ENCODE results near the gene CENPB. TPM values are rescaled to one million over a fixed set of nuclear protein-coding genes. Genes with fewer than 3 reads are reported as not detected.

CENPB gene
- total and polyA plus RNA-seq, 2 donors = 36.2 to 36.8 TPM

DNA sequence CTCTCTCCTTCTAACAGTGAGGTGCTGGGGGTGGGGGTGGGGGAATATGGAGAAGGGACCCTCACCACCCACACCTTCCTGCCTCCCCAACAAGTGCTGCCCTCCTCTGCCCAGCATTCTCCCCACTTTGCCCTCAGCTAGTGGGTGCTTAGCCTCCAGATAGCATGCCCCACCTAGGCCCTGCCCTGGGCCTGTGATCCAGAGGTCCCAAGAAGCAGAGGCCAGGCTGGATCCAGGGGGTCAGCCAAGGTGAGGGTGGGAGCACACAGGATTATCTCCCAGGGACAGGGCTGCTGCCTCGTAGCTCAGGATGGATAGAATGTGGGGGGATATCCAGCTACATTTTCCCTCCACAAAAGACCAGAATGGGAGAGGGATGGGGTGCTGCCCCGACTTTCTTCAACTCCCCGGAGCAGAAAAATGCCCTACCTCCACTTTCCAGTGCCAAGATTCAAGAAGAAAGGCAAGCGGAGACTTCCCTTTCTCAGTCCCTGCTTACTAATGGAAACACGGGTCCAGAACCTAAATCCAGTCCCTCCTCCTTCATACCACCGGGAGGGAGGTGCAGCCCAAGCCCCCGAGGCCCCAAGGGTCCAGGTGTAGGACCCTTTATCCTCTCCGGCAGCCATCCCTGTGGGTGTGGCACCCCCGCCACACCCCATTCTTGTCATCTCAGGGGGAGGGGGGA lies 20.0 kb downstream of the CENPB start:
- Histone ChIP-seq H3K27me3 (ENCODE audit: control insufficient read depth in 2 of 2, insufficient read depth in 1 of 2, low read length in 1 of 2) (peaks cover 0 to 8% of the 10 kb centered on the region in 2 donors), H3K27ac (ENCODE audit: low read depth in 1 of 2, low read length in 1 of 2) (no peak overlapping the region), H3K4me1 (ENCODE audit: control insufficient read depth in 2 of 2, insufficient read depth in 2 of 2, low read length in 2 of 2) (peaks cover 14 to 28% of the 10 kb centered on the region in 2 donors)

DNA sequence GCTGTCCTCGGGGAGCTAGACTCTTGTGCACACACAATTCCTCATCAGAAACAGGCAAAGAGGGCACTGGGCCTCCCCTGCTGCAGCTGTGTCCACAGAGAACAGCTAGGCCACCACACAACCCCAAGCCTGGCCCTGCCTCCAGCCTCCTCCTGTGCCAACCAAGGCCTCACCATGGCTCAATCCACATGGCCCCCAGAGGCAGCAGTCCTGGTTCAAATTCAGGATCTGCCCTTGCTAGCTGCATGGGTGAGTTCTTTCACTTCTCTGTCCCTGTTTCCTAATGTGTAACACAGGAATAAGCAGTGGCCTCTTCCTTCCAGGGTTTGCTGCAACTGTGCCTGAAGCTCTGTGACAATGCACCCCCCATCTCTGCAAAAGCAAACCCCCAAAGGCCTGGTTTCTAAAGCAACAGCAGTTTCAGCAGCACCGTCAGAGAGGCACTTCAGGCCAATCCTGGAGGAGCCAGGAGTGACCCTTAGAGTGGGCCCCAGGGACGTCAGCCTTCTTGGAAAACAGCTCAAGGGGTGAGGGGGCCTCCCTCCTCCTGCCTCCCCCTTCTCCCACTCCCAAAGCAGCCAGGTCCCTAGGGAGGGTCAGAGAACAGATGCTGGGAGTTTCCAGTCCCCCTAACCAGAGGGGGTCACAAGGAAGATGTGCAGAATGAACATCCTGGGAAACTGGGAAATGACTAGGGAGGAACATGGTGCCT lies 21.2 kb downstream of the CENPB start:
- WGBS = 96% methylated on average over 3 of the region's 3 CpGs

More for the DNA sequence above, 20.0 kb downstream of the CENPB start:
- peak overlapping the region in 1 of 2 donors; percentile 55 for H3K4me3 ChIP-seq (ENCODE audit: low read length in 2 of 2)
- no peaks in the 10 kb centered on the region for H3K9me3 ChIP-seq (ENCODE audit: control insufficient read depth in 2 of 2, insufficient read depth in 1 of 2, low read length in 1 of 2)
- no peak for DNase-seq (ENCODE audit: low read depth in 6 of 9, low spot score in 9 of 9)
- 56% methylated on average over 9 of the region's 9 CpGs for WGBS
- no peaks in the 10 kb centered on the region for H3K36me3 ChIP-seq (ENCODE audit: control insufficient read depth in 2 of 2, insufficient read depth in 2 of 2, low read length in 1 of 2)

DNA sequence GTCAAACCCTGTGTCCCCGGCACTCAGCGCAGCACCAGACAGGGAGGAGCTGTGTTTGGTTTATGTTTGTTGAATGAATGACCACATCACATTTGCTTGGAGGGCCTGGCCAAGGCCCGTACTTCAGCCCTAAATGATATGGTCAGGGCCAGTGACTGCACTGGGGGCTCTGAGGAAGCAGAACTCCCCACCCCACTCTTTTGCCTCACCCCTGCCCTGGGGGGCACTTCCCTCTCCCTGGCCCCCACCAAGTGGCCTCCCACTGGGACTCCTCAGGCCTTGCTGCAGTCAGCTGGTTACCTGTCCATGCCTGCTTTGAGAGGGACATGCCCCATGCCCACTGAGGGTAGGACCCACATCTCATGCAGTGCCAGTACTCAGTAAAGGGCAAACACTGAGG lies 21.9 kb downstream of the CENPB start:
- peaks cover 14 to 28% of the 10 kb centered on the region in 2 donors for H3K4me1 ChIP-seq (ENCODE audit: control insufficient read depth in 2 of 2, insufficient read depth in 2 of 2, low read length in 2 of 2)
- WGBS = 97% methylated on average over 3 of the region's 3 CpGs

More for the DNA sequence above, 21.2 kb downstream of the CENPB start:
- H3K4me3 ChIP-seq (ENCODE audit: low read length in 2 of 2) = no peak overlapping the region
- peaks cover 0 to 8% of the 10 kb centered on the region in 2 donors for H3K27me3 ChIP-seq (ENCODE audit: control insufficient read depth in 2 of 2, insufficient read depth in 1 of 2, low read length in 1 of 2)
- no peak overlapping the region for H3K27ac ChIP-seq (ENCODE audit: low read depth in 1 of 2, low read length in 1 of 2)
- no peaks in the 10 kb centered on the region for H3K9me3 ChIP-seq (ENCODE audit: control insufficient read depth in 2 of 2, insufficient read depth in 1 of 2, low read length in 1 of 2)
- peaks cover 14 to 28% of the 10 kb centered on the region in 2 donors for H3K4me1 ChIP-seq (ENCODE audit: control insufficient read depth in 2 of 2, insufficient read depth in 2 of 2, low read length in 2 of 2)
- H3K36me3 ChIP-seq (ENCODE audit: control insufficient read depth in 2 of 2, insufficient read depth in 2 of 2, low read length in 1 of 2) = no peaks in the 10 kb centered on the region
- DNase-seq (ENCODE audit: low read depth in 6 of 9, low spot score in 9 of 9) = no peak

DNA sequence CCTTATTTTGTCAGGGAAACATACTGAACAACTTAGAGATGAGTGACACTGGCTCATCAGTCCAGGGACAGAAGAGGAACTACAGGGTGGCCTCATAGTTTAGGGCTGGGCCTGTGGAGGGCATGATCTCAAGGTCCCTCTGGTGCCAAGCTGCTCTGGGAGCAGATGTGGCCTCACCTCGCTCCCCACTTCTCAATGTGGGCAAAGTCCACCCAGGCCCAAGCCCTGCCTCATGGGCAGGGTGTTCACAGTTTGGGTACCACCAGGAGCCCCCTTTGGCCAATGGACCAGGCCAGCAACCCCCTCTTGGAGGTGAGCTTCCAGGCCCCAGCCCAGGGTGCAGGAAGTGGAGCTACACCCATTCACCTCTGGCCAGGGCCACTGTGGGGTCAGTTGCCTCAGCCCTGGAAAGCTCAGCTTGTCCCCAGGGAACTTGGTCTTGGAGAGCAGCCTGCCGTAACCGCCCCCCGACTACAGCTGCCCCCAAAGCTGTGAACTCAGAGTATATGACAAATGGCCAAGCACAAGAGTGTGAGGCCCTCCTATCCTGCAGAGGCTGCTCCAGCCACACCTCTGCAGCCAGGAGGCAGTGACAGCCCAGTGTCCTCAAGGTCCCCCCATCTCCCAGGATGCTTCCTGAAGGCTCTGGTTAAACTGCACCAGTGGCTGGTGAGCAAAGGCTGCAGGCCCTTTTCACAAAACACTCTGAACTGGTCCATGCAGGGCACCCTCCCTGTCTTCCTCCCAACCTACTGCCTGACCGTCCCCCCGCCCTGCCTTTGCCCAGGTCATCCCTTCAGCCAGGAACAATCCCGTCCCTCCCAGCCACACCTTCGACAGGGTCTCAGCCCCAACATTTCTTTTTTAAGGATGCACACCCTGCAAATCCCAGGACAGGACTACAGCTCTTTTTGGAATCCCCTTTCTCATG lies 22.6 kb downstream of the CENPB start:
- no peaks in the 10 kb centered on the region for H3K36me3 ChIP-seq (ENCODE audit: control insufficient read depth in 2 of 2, insufficient read depth in 2 of 2, low read length in 1 of 2)
- WGBS = 96% methylated on average over 8 of the region's 8 CpGs
- H3K27ac ChIP-seq (ENCODE audit: low read depth in 1 of 2, low read length in 1 of 2) = no peak overlapping the region
- no peak overlapping the region for H3K4me3 ChIP-seq (ENCODE audit: low read length in 2 of 2)
- H3K9me3 ChIP-seq (ENCODE audit: control insufficient read depth in 2 of 2, insufficient read depth in 1 of 2, low read length in 1 of 2) = no peaks in the 10 kb centered on the region
- no peak for DNase-seq (ENCODE audit: low read depth in 6 of 9, low spot score in 9 of 9)
- H3K4me1 ChIP-seq (ENCODE audit: control insufficient read depth in 2 of 2, insufficient read depth in 2 of 2, low read length in 2 of 2) = peaks cover 12 to 24% of the 10 kb centered on the region in 2 donors
- peaks cover 0 to 8% of the 10 kb centered on the region in 2 donors for H3K27me3 ChIP-seq (ENCODE audit: control insufficient read depth in 2 of 2, insufficient read depth in 1 of 2, low read length in 1 of 2)

More for the DNA sequence above, 21.9 kb downstream of the CENPB start:
- Histone ChIP-seq H3K4me3 (ENCODE audit: low read length in 2 of 2) (no peak overlapping the region), H3K36me3 (ENCODE audit: control insufficient read depth in 2 of 2, insufficient read depth in 2 of 2, low read length in 1 of 2) (no peaks in the 10 kb centered on the region), H3K9me3 (ENCODE audit: control insufficient read depth in 2 of 2, insufficient read depth in 1 of 2, low read length in 1 of 2) (no peaks in the 10 kb centered on the region), H3K27me3 (ENCODE audit: control insufficient read depth in 2 of 2, insufficient read depth in 1 of 2, low read length in 1 of 2) (peaks cover 0 to 8% of the 10 kb centered on the region in 2 donors), H3K27ac (ENCODE audit: low read depth in 1 of 2, low read length in 1 of 2) (no peak overlapping the region)
- DNase-seq (ENCODE audit: low read depth in 6 of 9, low spot score in 9 of 9) = no peak

DNA sequence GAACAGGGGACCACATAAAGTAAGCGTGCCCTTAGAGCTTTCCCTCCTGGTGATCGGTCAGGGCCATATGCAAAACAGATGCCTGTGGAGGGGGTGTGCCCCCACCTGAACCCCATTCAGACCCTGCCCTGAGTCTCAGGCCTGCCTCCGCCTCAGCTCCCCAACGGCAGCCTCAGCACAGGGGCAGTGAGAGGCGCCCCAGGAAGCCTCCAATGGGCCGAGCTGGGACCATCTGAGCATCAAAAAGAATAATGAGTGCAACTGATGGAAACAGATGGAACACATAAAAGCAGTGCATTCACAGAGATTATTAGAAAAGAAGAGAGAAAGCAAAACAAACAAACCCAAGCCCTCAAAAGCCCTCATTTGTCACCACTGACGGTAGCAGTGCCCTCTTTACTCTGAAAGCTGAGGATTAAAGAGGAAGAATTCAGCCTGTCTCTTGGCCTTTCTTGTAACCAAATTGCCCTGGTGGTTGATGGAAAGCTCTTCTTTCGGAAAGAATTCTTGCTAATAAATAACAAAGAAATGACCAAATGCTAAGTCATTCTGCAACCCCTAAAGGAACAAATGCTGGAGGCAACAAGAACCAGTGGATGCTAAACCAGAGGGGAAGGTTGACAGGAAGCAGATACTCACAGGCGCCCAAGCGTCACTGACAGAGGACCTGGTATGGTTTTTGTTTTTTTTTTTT lies 25.7 kb downstream of the CENPB start:
- DNase-seq (ENCODE audit: low read depth in 6 of 9, low spot score in 9 of 9) = no peak
- Histone ChIP-seq H3K27ac (ENCODE audit: low read depth in 1 of 2, low read length in 1 of 2) (no peak overlapping the region), H3K27me3 (ENCODE audit: control insufficient read depth in 2 of 2, insufficient read depth in 1 of 2, low read length in 1 of 2) (no peaks in the 10 kb centered on the region), H3K9me3 (ENCODE audit: control insufficient read depth in 2 of 2, insufficient read depth in 1 of 2, low read length in 1 of 2) (no peaks in the 10 kb centered on the region), H3K4me3 (ENCODE audit: low read length in 2 of 2) (no peak overlapping the region), H3K36me3 (ENCODE audit: control insufficient read depth in 2 of 2, insufficient read depth in 2 of 2, low read length in 1 of 2) (no peaks in the 10 kb centered on the region), H3K4me1 (ENCODE audit: control insufficient read depth in 2 of 2, insufficient read depth in 2 of 2, low read length in 2 of 2) (no peaks in the 10 kb centered on the region)
- WGBS = 87% methylated on average over 10 of the region's 10 CpGs

DNA sequence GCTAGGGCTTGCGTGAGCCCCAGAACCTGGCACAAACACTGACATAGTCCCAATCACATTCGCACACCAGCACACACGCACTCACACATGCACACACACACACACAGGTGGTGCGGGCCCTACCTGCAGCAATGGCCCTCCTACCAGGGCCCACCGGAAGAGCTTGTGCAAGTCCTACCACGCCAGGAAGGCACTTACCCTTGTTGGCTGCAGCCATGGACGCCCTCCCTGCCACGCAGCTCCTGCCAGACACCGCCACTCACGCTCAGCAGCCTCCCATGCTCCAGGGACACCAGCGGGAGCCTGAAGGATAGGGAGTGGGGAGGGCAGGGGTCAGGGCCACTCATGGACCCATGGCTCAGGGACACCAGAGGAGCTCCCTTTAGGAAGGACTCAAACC lies 26.7 kb downstream of the CENPB start:
- Histone ChIP-seq H3K4me3 (ENCODE audit: low read length in 2 of 2) (no peak overlapping the region), H3K9me3 (ENCODE audit: control insufficient read depth in 2 of 2, insufficient read depth in 1 of 2, low read length in 1 of 2) (no peaks in the 10 kb centered on the region), H3K4me1 (ENCODE audit: control insufficient read depth in 2 of 2, insufficient read depth in 2 of 2, low read length in 2 of 2) (no peaks in the 10 kb centered on the region), H3K36me3 (ENCODE audit: control insufficient read depth in 2 of 2, insufficient read depth in 2 of 2, low read length in 1 of 2) (no peaks in the 10 kb centered on the region), H3K27ac (ENCODE audit: low read depth in 1 of 2, low read length in 1 of 2) (no peak overlapping the region), H3K27me3 (ENCODE audit: control insufficient read depth in 2 of 2, insufficient read depth in 1 of 2, low read length in 1 of 2) (no peaks in the 10 kb centered on the region)
- 96% methylated on average over 11 of the region's 11 CpGs for WGBS
- no peak for DNase-seq (ENCODE audit: low read depth in 6 of 9, low spot score in 9 of 9)

DNA sequence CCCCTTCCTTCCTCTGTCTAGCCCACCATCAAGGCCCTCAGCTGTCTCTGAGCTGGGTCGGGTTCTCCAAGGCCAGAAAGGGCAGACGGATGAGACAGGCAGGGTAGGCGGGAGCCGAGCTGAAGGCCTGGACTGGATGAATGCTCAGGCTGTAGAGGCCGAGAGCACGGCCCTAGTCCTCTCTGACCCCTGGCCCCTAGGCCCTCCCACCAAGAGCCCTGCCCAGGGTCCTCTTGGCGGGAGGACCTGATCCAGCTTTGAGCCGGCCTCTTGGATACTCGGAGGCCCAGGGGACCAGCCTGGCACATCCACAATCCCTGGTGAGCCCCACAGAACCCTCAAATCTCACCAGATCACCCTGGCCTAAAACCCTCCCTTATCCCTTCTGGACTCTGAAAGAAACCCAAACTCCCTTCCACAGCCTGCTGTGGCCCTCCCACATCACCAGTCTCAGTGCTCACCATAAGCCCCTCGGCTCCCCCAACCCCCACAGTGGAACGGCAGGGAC lies 27.2 kb downstream of the CENPB start:
- Histone ChIP-seq H3K27me3 (ENCODE audit: control insufficient read depth in 2 of 2, insufficient read depth in 1 of 2, low read length in 1 of 2) (no peaks in the 10 kb centered on the region), H3K27ac (ENCODE audit: low read depth in 1 of 2, low read length in 1 of 2) (no peak overlapping the region), H3K9me3 (ENCODE audit: control insufficient read depth in 2 of 2, insufficient read depth in 1 of 2, low read length in 1 of 2) (no peaks in the 10 kb centered on the region), H3K4me1 (ENCODE audit: control insufficient read depth in 2 of 2, insufficient read depth in 2 of 2, low read length in 2 of 2) (no peaks in the 10 kb centered on the region), H3K4me3 (ENCODE audit: low read length in 2 of 2) (no peak overlapping the region), H3K36me3 (ENCODE audit: control insufficient read depth in 2 of 2, insufficient read depth in 2 of 2, low read length in 1 of 2) (no peaks in the 10 kb centered on the region)
- WGBS = 93% methylated on average over 11 of the region's 11 CpGs
- DNase-seq (ENCODE audit: low read depth in 6 of 9, low spot score in 9 of 9) = no peak

DNA sequence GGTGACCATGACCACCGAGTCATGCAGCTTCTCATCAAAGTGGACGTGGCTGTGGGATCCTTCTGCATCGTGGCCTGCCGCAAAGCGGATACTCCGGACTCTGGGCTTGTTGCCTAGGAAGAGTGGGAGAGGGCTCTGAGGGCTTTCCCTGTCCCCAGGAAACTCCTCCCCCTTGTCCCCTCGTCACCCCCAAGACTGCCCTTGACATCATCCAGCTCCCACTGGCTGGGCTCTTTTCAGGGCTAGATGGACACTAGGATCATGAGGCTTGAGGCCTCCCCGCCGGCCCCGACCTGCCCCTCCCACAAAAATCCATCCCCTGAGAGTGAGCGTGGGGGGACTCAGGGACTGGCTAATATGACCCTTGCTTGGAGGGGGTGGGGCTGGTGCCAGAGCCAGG lies 28.0 kb downstream of the CENPB start:
- no peak overlapping the region for H3K27ac ChIP-seq (ENCODE audit: low read depth in 1 of 2, low read length in 1 of 2)
- H3K27me3 ChIP-seq (ENCODE audit: control insufficient read depth in 2 of 2, insufficient read depth in 1 of 2, low read length in 1 of 2) = no peaks in the 10 kb centered on the region
- DNase-seq (ENCODE audit: low read depth in 6 of 9, low spot score in 9 of 9) = no peak
- H3K9me3 ChIP-seq (ENCODE audit: control insufficient read depth in 2 of 2, insufficient read depth in 1 of 2, low read length in 1 of 2) = no peaks in the 10 kb centered on the region
- H3K4me1 ChIP-seq (ENCODE audit: control insufficient read depth in 2 of 2, insufficient read depth in 2 of 2, low read length in 2 of 2) = no peaks in the 10 kb centered on the region
- no peak overlapping the region for H3K4me3 ChIP-seq (ENCODE audit: low read length in 2 of 2)
- no peaks in the 10 kb centered on the region for H3K36me3 ChIP-seq (ENCODE audit: control insufficient read depth in 2 of 2, insufficient read depth in 2 of 2, low read length in 1 of 2)
- WGBS = 96% methylated on average over 11 of the region's 11 CpGs
